Panc1 (cell line): Measurements from ENCODE around the gene SOX5.

ENCODE experiments used
- CTCF ChIP-seq: fragments of 450-650 bp; IDR thresholded peaks from 2 replicates; pipeline ENCODE4 v1.5.1; 2017; ENCODE audit warnings: mild to moderate bottlenecking
- REST ChIP-seq, 2 experiments: IDR thresholded peaks; 2 replicates each; pipeline ENCODE4 v1.6.1; 2011 to 2012; ENCODE audit warnings: low read depth in 2 of 2, control low read depth in 1 of 2, low read length in 1 of 2, mild to moderate bottlenecking in 1 of 2, moderate library complexity in 1 of 2; ENCODE audit not compliant: insufficient read depth in 1 of 2

- TF ChIP-seq CTCF (no peak), REST (IDR thresholded peaks at IDR 0.05; ENCODE audit: insufficient read depth in 1 of 2, low read depth in 2 of 2, low read length in 1 of 2) (no peak)
These were observed 92.3 kb downstream of the SOX5 start for GRCh38 chr12:23857178-23857577.
